Measurements from ENCODE around the gene FIGNL2.

Gene FIGNL2

GRCh38 chr12:51797301-51797700, 51.2 kb downstream of the FIGNL2 start:
- Histone ChIP-seq H3K4me3 (ENCODE audit: low read length in 2 of 2) (no peak overlapping the region), H4K8ac (ENCODE audit: low read depth, low read length) (no peak overlapping the region), H3K9ac (ENCODE audit: low read depth, low read length, poor library complexity) (no peak overlapping the region), H2BK12ac (ENCODE audit: low read length) (no peak overlapping the region), H3K9me3 (replicated peaks in 1 of 2; ENCODE audit: control insufficient read depth in 2 of 2, insufficient read depth in 1 of 2, low read depth in 1 of 2, low read length in 2 of 2) (no peaks in the 10 kb centered on the region), H3K79me1 (ENCODE audit: low read depth, low read length) (no peaks in the 10 kb centered on the region), H3K23ac (ENCODE audit: low read depth, low read length, poor library complexity) (no peak overlapping the region), H2BK120ac (ENCODE audit: low read depth, low read length) (no peak overlapping the region), H3K4me2 (ENCODE audit: insufficient read depth, low read length, poor library complexity, severe bottlenecking) (no peak overlapping the region), H2AFZ (ENCODE audit: low read length) (no peak overlapping the region), H3K4me1 (ENCODE audit: control insufficient read depth in 2 of 2, insufficient read depth in 1 of 2, low read depth in 1 of 2, low read length in 2 of 2) (peaks cover 0 to 4% of the 10 kb centered on the region in 2 donors), H3K27ac (replicated peaks; ENCODE audit: low read length) (no peak overlapping the region), H3K27me3 (ENCODE audit: control insufficient read depth in 3 of 3, insufficient read depth in 3 of 3, low read depth in 1 of 3, low read length in 3 of 3) (no peaks in the 10 kb centered on the region), H3K14ac (ENCODE audit: low read length) (no peak overlapping the region), H3K4ac (ENCODE audit: low read length) (no peak overlapping the region), H3K18ac (ENCODE audit: low read length) (no peak overlapping the region), H3K36me3 (replicated peaks in 1 of 2; ENCODE audit: control insufficient read depth in 2 of 2, insufficient read depth in 2 of 2, low read length in 2 of 2) (peaks cover 0 to 67% of the 10 kb centered on the region in 2 donors), H2BK15ac (ENCODE audit: low read length) (no peak overlapping the region), H2AK5ac (ENCODE audit: low read depth, low read length) (no peak overlapping the region), H2BK5ac (ENCODE audit: low read length) (no peak overlapping the region), H4K91ac (ENCODE audit: low read depth, low read length, poor library complexity) (no peak overlapping the region)
- no peak for DNase-seq (ENCODE audit: low spot score)
- WGBS, 2 donors (ENCODE audit: extremely low coverage in 2 of 2, insufficient read length in 2 of 2, insufficient replicate concordance in 1 of 2): no CpG with 5 or more reads among the region's 6 CpGs

GRCh38 chr12:51793201-51793600, 55.3 kb downstream of the FIGNL2 start:
- no peak overlapping the region for H4K91ac ChIP-seq (ENCODE audit: low read depth, low read length, poor library complexity)
- no peak overlapping the region for H2BK12ac ChIP-seq (ENCODE audit: low read length)
- H4K8ac ChIP-seq (ENCODE audit: low read depth, low read length): no peak overlapping the region
- H3K27me3 ChIP-seq (ENCODE audit: control insufficient read depth in 3 of 3, insufficient read depth in 3 of 3, low read depth in 1 of 3, low read length in 3 of 3): no peaks in the 10 kb centered on the region
- peaks cover 0 to 96% of the 10 kb centered on the region in 2 donors for H3K36me3 ChIP-seq (replicated peaks in 1 of 2; ENCODE audit: control insufficient read depth in 2 of 2, insufficient read depth in 2 of 2, low read length in 2 of 2)
- no CpG with 5 or more reads among the region's 1 CpG for WGBS, 2 donors (ENCODE audit: extremely low coverage in 2 of 2, insufficient read length in 2 of 2, insufficient replicate concordance in 1 of 2)
- no peak overlapping the region for H2AFZ ChIP-seq (ENCODE audit: low read length)
- H2BK15ac ChIP-seq (ENCODE audit: low read length): no peak overlapping the region
- no peaks in the 10 kb centered on the region for H3K9me3 ChIP-seq (replicated peaks in 1 of 2; ENCODE audit: control insufficient read depth in 2 of 2, insufficient read depth in 1 of 2, low read depth in 1 of 2, low read length in 2 of 2)
- H3K4me1 ChIP-seq (ENCODE audit: control insufficient read depth in 2 of 2, insufficient read depth in 1 of 2, low read depth in 1 of 2, low read length in 2 of 2): no peaks in the 10 kb centered on the region
- no peak overlapping the region for H3K23ac ChIP-seq (ENCODE audit: low read depth, low read length, poor library complexity)
- H3K14ac ChIP-seq (ENCODE audit: low read length): no peak overlapping the region
- no peak overlapping the region for H3K27ac ChIP-seq (replicated peaks; ENCODE audit: low read length)
- no peak overlapping the region for H3K4me2 ChIP-seq (ENCODE audit: insufficient read depth, low read length, poor library complexity, severe bottlenecking)
- no peak overlapping the region for H2BK120ac ChIP-seq (ENCODE audit: low read depth, low read length)
- H3K18ac ChIP-seq (ENCODE audit: low read length): no peak overlapping the region
- DNase-seq (ENCODE audit: low spot score): no peak
- no peak overlapping the region for H2BK5ac ChIP-seq (ENCODE audit: low read length)
- H3K9ac ChIP-seq (ENCODE audit: low read depth, low read length, poor library complexity): no peak overlapping the region
- H3K79me1 ChIP-seq (ENCODE audit: low read depth, low read length): no peaks in the 10 kb centered on the region
- H2AK5ac ChIP-seq (ENCODE audit: low read depth, low read length): no peak overlapping the region
- no peak overlapping the region for H3K4me3 ChIP-seq (ENCODE audit: low read length in 2 of 2)
- H3K4ac ChIP-seq (ENCODE audit: low read length): no peak overlapping the region

GRCh38 chr12:51792417-51792816, 56.1 kb downstream of the FIGNL2 start:
- Histone ChIP-seq H2AFZ (ENCODE audit: low read length) (no peak overlapping the region), H3K4me2 (ENCODE audit: insufficient read depth, low read length, poor library complexity, severe bottlenecking) (no peak overlapping the region), H2BK120ac (ENCODE audit: low read depth, low read length) (no peak overlapping the region), H2BK12ac (ENCODE audit: low read length) (no peak overlapping the region), H3K27ac (replicated peaks; ENCODE audit: low read length) (no peak overlapping the region), H3K79me1 (ENCODE audit: low read depth, low read length) (no peaks in the 10 kb centered on the region), H3K9me3 (replicated peaks in 1 of 2; ENCODE audit: control insufficient read depth in 2 of 2, insufficient read depth in 1 of 2, low read depth in 1 of 2, low read length in 2 of 2) (no peaks in the 10 kb centered on the region), H3K14ac (ENCODE audit: low read length) (no peak overlapping the region), H3K9ac (ENCODE audit: low read depth, low read length, poor library complexity) (no peak overlapping the region), H3K23ac (ENCODE audit: low read depth, low read length, poor library complexity) (no peak overlapping the region), H3K36me3 (replicated peaks in 1 of 2; ENCODE audit: control insufficient read depth in 2 of 2, insufficient read depth in 2 of 2, low read length in 2 of 2) (peaks cover 0 to 97% of the 10 kb centered on the region in 2 donors), H3K4me3 (ENCODE audit: low read length in 2 of 2) (no peak overlapping the region), H3K18ac (ENCODE audit: low read length) (no peak overlapping the region), H2BK5ac (ENCODE audit: low read length) (no peak overlapping the region), H2BK15ac (ENCODE audit: low read length) (no peak overlapping the region), H2AK5ac (ENCODE audit: low read depth, low read length) (no peak overlapping the region), H3K27me3 (ENCODE audit: control insufficient read depth in 3 of 3, insufficient read depth in 3 of 3, low read depth in 1 of 3, low read length in 3 of 3) (no peaks in the 10 kb centered on the region), H4K91ac (ENCODE audit: low read depth, low read length, poor library complexity) (no peak overlapping the region), H4K8ac (ENCODE audit: low read depth, low read length) (no peak overlapping the region), H3K4ac (ENCODE audit: low read length) (no peak overlapping the region), H3K4me1 (ENCODE audit: control insufficient read depth in 2 of 2, insufficient read depth in 1 of 2, low read depth in 1 of 2, low read length in 2 of 2) (no peaks in the 10 kb centered on the region)
- WGBS, 2 donors (ENCODE audit: extremely low coverage in 2 of 2, insufficient read length in 2 of 2, insufficient replicate concordance in 1 of 2): no CpG with 5 or more reads among the region's 5 CpGs
- DNase-seq (ENCODE audit: low spot score): no peak

GRCh38 chr12:51788876-51789275, 59.6 kb downstream of the FIGNL2 start:
- Histone ChIP-seq H2BK5ac (ENCODE audit: low read length) (no peak overlapping the region), H3K4me2 (ENCODE audit: insufficient read depth, low read length, poor library complexity, severe bottlenecking) (no peak overlapping the region), H3K9me3 (replicated peaks in 1 of 2; ENCODE audit: control insufficient read depth in 2 of 2, insufficient read depth in 1 of 2, low read depth in 1 of 2, low read length in 2 of 2) (no peaks in the 10 kb centered on the region), H2AFZ (ENCODE audit: low read length) (no peak overlapping the region), H3K4me1 (ENCODE audit: control insufficient read depth in 2 of 2, insufficient read depth in 1 of 2, low read depth in 1 of 2, low read length in 2 of 2) (no peaks in the 10 kb centered on the region), H2BK15ac (ENCODE audit: low read length) (no peak overlapping the region), H2AK5ac (ENCODE audit: low read depth, low read length) (no peak overlapping the region), H3K79me1 (ENCODE audit: low read depth, low read length) (no peaks in the 10 kb centered on the region), H2BK12ac (ENCODE audit: low read length) (no peak overlapping the region), H2BK120ac (ENCODE audit: low read depth, low read length) (no peak overlapping the region), H3K23ac (ENCODE audit: low read depth, low read length, poor library complexity) (no peak overlapping the region), H3K4ac (ENCODE audit: low read length) (no peak overlapping the region), H3K27me3 (ENCODE audit: control insufficient read depth in 3 of 3, insufficient read depth in 3 of 3, low read depth in 1 of 3, low read length in 3 of 3) (no peaks in the 10 kb centered on the region), H4K91ac (ENCODE audit: low read depth, low read length, poor library complexity) (no peak overlapping the region), H4K8ac (ENCODE audit: low read depth, low read length) (no peak overlapping the region), H3K14ac (ENCODE audit: low read length) (no peak overlapping the region), H3K4me3 (ENCODE audit: low read length in 2 of 2) (no peak overlapping the region), H3K27ac (replicated peaks; ENCODE audit: low read length) (no peak overlapping the region), H3K18ac (ENCODE audit: low read length) (no peak overlapping the region), H3K36me3 (replicated peaks in 1 of 2; ENCODE audit: control insufficient read depth in 2 of 2, insufficient read depth in 2 of 2, low read length in 2 of 2) (peaks cover 0 to 68% of the 10 kb centered on the region in 2 donors), H3K9ac (ENCODE audit: low read depth, low read length, poor library complexity) (no peak overlapping the region)
- WGBS, 2 donors (ENCODE audit: extremely low coverage in 2 of 2, insufficient read length in 2 of 2, insufficient replicate concordance in 1 of 2): no CpG with 5 or more reads among the region's 6 CpGs
- DNase-seq (ENCODE audit: low spot score): no peak
